HL-60 (cell line): Measurements from ENCODE around the gene TMEM233.

Source experiments
- DNase-seq, 2 experiments: peaks; one replicate each; pipeline ENCODE4 v3.0.0-alpha.2; 2010 to 2020; ENCODE audit warnings: low read depth in 1 of 2, low spot score in 1 of 2
- H3K27ac ChIP-seq: fragments of 250-450 bp; sonication (Bioruptor Pico); replicated peaks from 2 replicates; pipeline ENCODE4 v1.5.1; 2020; ENCODE audit warnings: mild to moderate bottlenecking, moderate library complexity
- H3K27me3 ChIP-seq: fragments of 250-450 bp; sonication (Bioruptor Pico); 2 replicates; pipeline ENCODE4 v1.5.1; 2021; ENCODE audit warnings: mild to moderate bottlenecking, moderate library complexity; ENCODE audit not compliant: insufficient read depth, poor library complexity, severe bottlenecking
- H3K4me3 ChIP-seq: replicated peaks from 2 replicates; pipeline ENCODE4 v1.5.1; 2011; ENCODE audit warnings: mild to moderate bottlenecking, control low read depth, low read length; ENCODE audit not compliant: insufficient read depth
- GABPA ChIP-seq: IDR thresholded peaks from 2 replicates; pipeline ENCODE4 v1.6.1; 2012; ENCODE audit warnings: low read depth
- POLR2AphosphoS5 ChIP-seq: IDR thresholded peaks from 2 replicates; pipeline ENCODE4 v1.6.1; 2012; ENCODE audit warnings: low read depth
- REST ChIP-seq: IDR thresholded peaks from 2 replicates; pipeline ENCODE4 v1.6.1; 2012; ENCODE audit warnings: low read depth; ENCODE audit not compliant: insufficient replicate concordance
- SPI1 ChIP-seq: IDR thresholded peaks from 2 replicates; pipeline ENCODE4 v1.6.1; 2012; ENCODE audit warnings: low read depth, mild to moderate bottlenecking, borderline replicate concordance
- TF ChIP-seq, protein P1 (sequence below): IDR thresholded peaks from one replicate; pipeline ENCODE4 v1.5.1; 2011; ENCODE audit warnings: low read length, control low read depth, inconsistent platforms; ENCODE audit not compliant: insufficient read depth

The TMEM233 gene

DNA sequence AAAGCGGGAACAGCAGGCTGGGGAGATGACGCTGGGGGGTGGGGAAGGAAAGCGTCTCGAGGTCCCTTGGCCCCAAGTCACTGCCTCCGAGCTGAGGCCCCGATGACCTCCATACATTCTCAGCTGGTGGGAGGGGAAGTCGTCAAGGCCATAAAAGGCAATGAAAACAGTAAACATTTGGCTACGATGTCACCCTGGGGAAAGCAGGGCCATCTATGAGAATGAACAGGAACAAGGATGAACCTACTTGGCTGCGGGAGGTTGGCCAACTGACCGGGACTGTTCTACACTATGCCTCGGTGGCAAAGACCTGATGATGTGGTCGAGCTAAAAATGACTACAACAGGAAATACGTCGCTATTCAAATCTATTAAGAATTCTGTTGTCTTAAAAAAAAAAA is 93.8 kb downstream of the TMEM233 start:
- DNase-seq = no peak
- H3K27me3 ChIP-seq = no peaks in the 10 kb centered on the region
- no peak for TF ChIP-seq SPI1
- no peak overlapping the region for H3K27ac ChIP-seq
- H3K4me3 ChIP-seq = no peak overlapping the region

DNA sequence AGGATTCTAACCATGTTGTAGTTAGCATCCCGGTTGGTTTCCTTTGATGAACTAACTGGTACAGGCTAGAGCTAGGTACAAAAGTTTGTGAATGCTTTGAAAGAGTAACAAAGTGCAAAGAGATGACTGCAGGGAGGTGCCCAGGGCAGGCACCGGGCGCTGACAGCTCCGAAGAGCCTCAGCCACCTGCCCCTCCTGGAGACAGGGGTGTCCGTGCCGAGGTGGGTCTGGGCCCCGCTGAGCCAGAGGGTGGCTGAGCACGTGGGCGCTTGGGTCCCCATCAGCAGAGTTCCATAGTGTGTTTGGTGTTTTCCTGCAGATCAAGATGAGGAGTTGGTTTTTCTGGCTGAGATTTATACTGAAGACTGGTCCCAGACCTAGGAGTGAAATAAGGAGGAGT is 94.3 kb downstream of the TMEM233 start:
- no peak overlapping the region for H3K27ac ChIP-seq
- H3K4me3 ChIP-seq = no peak overlapping the region
- no peak for DNase-seq
- H3K27me3 ChIP-seq = no peaks in the 10 kb centered on the region
- TF ChIP-seq GABPA (no peak), SPI1 (no peak), REST (no peak), POLR2AphosphoS5 (no peak)
- TF ChIP-seq, protein P1, sequence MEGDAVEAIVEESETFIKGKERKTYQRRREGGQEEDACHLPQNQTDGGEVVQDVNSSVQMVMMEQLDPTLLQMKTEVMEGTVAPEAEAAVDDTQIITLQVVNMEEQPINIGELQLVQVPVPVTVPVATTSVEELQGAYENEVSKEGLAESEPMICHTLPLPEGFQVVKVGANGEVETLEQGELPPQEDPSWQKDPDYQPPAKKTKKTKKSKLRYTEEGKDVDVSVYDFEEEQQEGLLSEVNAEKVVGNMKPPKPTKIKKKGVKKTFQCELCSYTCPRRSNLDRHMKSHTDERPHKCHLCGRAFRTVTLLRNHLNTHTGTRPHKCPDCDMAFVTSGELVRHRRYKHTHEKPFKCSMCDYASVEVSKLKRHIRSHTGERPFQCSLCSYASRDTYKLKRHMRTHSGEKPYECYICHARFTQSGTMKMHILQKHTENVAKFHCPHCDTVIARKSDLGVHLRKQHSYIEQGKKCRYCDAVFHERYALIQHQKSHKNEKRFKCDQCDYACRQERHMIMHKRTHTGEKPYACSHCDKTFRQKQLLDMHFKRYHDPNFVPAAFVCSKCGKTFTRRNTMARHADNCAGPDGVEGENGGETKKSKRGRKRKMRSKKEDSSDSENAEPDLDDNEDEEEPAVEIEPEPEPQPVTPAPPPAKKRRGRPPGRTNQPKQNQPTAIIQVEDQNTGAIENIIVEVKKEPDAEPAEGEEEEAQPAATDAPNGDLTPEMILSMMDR = no peak

DNA sequence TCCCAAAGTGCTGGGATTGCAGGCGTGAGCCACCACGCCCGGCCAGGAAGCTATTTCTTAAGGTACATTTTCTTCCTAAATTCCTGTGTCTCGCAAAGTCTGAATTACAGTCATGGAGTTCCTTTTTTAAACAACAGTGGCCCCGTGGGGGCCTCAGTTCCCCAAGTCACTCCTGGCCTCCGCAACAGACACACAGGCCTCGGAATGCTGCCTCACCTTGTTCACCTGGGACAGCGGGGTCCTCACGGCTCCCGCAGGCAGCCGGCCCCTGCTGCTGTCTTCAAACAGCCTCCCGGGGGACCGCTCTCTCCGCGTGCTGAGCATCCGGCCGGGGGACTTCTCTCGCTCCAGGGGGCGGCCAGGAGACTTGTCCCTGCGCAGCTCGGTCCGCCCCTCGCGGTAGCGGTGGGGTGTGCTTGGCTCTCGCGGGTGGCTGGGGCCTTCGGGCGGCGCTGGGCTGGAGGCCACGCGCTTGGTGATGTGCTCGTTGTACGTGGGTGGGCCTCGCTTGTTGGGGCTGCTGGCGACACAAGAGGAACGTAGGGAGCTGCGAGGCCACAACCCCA is 96.4 kb downstream of the TMEM233 start:
- H3K4me3 ChIP-seq = no peak overlapping the region
- TF ChIP-seq POLR2AphosphoS5 = no peak
- no peak for TF ChIP-seq GABPA
- TF ChIP-seq SPI1 = no peak
- TF ChIP-seq, protein P1 = no peak
- no peak for TF ChIP-seq REST
- no peaks in the 10 kb centered on the region for H3K27me3 ChIP-seq
- no peak overlapping the region for H3K27ac ChIP-seq
- DNase-seq = no peak

DNA sequence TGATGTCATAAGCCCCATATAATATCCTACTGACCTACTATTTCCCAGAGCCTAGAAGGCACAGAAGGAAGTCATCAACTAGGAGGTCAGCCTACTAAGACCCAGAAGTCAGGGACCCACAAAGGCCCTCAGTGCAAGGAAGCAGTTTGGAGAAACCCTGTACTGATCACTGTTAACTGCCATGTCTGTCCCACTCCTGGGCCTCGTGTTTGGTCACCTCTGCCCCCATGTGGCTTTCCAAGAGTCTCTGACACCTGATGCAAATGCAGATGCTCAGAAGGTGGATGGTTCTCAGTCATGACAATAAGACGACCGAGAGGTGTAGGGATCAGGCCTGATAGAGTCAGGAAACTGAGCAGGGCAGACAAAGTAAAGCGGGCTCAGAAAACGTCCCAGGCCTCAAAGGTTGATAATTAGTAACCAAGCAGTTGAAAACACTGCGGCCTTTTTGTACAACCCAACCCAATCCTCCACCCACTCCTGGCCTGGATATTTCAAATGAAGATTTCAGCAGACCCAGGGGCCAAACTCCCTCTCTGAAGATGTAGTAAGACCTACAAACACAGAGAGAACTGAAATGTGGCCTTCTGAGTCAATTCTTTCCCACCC is 97.7 kb downstream of the TMEM233 start:
- H3K27me3 ChIP-seq = no peaks in the 10 kb centered on the region
- no peak overlapping the region for H3K4me3 ChIP-seq
- H3K27ac ChIP-seq = no peak overlapping the region
- no peak for DNase-seq
- TF ChIP-seq REST (no peak), POLR2AphosphoS5 (no peak), SPI1 (no peak), GABPA (no peak)
- TF ChIP-seq, protein P1 = no peak
